HepG2 (cell line): ENCODE results near the gene SERINC5. TPM values are rescaled to one million over a fixed set of nuclear protein-coding genes. Genes with fewer than 3 reads are reported as not detected.
"Not testable (repeated sequence)": the region's sequence is repeated elsewhere in the genome, so short reads cannot be mapped to it uniquely, and the experiment has no call there.

Experiments
- ATAC-seq: fragments of 200-7000 bp; cut with Tn5 transposase; 3 replicates; pipeline ENCODE4 v1.9.1; 2020; ENCODE audit warnings: mild to moderate bottlenecking, moderate library complexity
- BruUV-seq: library from RNA; stranded (reverse); fragments of 400-500 nt; replicated peaks from 2 replicates; lab custom pipeline; 2021; lab: Mats Ljungman, UMichigan
- CTCF ChIA-PET: fragments of 300-600 bp; formaldehyde crosslinking; extraction: SDS; loops from one replicate; lab custom pipeline; 2021; ENCODE audit warnings: low total read pairs, inconsistent platforms, low intra/inter-chr PET ratio; lab: Yijun Ruan, JAX
- POLR2A ChIA-PET: fragments of 350-600 bp; sonication (Branson Sonifier 250); formaldehyde crosslinking; loops from one replicate; lab custom pipeline; 2020; ENCODE audit warnings: antibody characterized with exemption, inconsistent platforms; lab: Yijun Ruan, JAX
- DNase-seq: peaks from one replicate; pipeline ENCODE4 v3.0.0-alpha.2; 2015; ENCODE audit warnings: low spot score
- FAIRE-seq: peaks from 3 replicates; lab custom pipeline; 2011; peaks lifted over from hg19 to GRCh38; lab: Jason Lieb, UNC
- H2AFZ ChIP-seq: one replicate; pipeline ENCODE4 v1.6.1; 2011; ENCODE audit warnings: low read length, inconsistent platforms
- H3K27ac ChIP-seq: fragments of 300-600 bp; 3 replicates; pipeline ENCODE4 v1.8.0; 2011; ENCODE audit warnings: mixed run types, mild to moderate bottlenecking, mixed read lengths, low read length, inconsistent platforms; ENCODE audit not compliant: insufficient read depth; ENCODE audit errors: extremely low read length
- H3K27me3 ChIP-seq, 2 experiments: fragments of 200-600 bp in 1 of 2; 2 replicates in 1 of 2; 3 replicates in 1 of 2; pipeline versions ENCODE4 v1.6.0 to v1.8.0; 2011; ENCODE audit warnings: low read length in 2 of 2, mild to moderate bottlenecking in 2 of 2, moderate library complexity in 2 of 2, inconsistent platforms in 1 of 2; ENCODE audit not compliant: insufficient read depth in 2 of 2, control insufficient read depth in 1 of 2
- H3K36me3 ChIP-seq, 2 experiments: fragments of 200-600 bp in 1 of 2; replicated peaks in 1 of 2; 2 replicates in 1 of 2; 3 replicates in 1 of 2; pipeline versions ENCODE4 v1.5.1 to v1.8.0; 2011; ENCODE audit warnings: low read length in 2 of 2, inconsistent platforms in 1 of 2; ENCODE audit not compliant: insufficient read depth in 2 of 2, control insufficient read depth in 1 of 2
- H3K4me1 ChIP-seq: 2 replicates; pipeline ENCODE4 v1.5.1; 2012; ENCODE audit warnings: low read length, inconsistent platforms; ENCODE audit not compliant: insufficient read depth
- H3K4me2 ChIP-seq: 2 replicates; pipeline ENCODE4 v1.6.0; 2011; ENCODE audit warnings: low read depth, low read length, inconsistent platforms
- H3K4me3 ChIP-seq, 3 experiments: fragments of 200-600 bp in 1 of 3; sonication (generic), shearing (Covaris generic) in 1 of 3; replicated peaks in 1 of 3; 2 replicates each; pipeline ENCODE4 v1.5.1; 2011 to 2016; ENCODE audit warnings: low read length in 3 of 3, inconsistent platforms in 2 of 3, low read depth in 2 of 3, mild to moderate bottlenecking in 2 of 3, control low read depth in 1 of 3, mixed read lengths in 1 of 3; ENCODE audit not compliant: insufficient read depth in 1 of 3
- H3K79me2 ChIP-seq: one replicate; pipeline ENCODE4 v1.6.1; 2011; ENCODE audit warnings: low read length, inconsistent platforms; ENCODE audit not compliant: insufficient read depth
- H3K9ac ChIP-seq: 2 replicates; pipeline ENCODE4 v1.6.0; 2011; ENCODE audit warnings: mild to moderate bottlenecking, low read depth, low read length, inconsistent platforms; ENCODE audit not compliant: insufficient read depth
- H3K9me3 ChIP-seq: 2 replicates; pipeline ENCODE4 v1.5.1; 2012; ENCODE audit warnings: mild to moderate bottlenecking, low read length
- H4K20me1 ChIP-seq: 2 replicates; pipeline ENCODE4 v1.6.0; 2011; ENCODE audit warnings: inconsistent platforms, mild to moderate bottlenecking, low read length, moderate library complexity; ENCODE audit not compliant: insufficient read depth
- HDAC2 ChIP-seq: sonication (generic); formaldehyde crosslinking; IDR thresholded peaks from 2 replicates; pipeline ENCODE4 v1.4.0; 2020; ENCODE audit warnings: missing genetic modification reagents
- POGZ ChIP-seq: sonication (generic); formaldehyde crosslinking; IDR thresholded peaks from 2 replicates; pipeline ENCODE4 v1.4.0; 2020; ENCODE audit warnings: mild to moderate bottlenecking, missing genetic modification reagents
- SOX13 ChIP-seq, 3 experiments: fragments of 450-650 bp in 1 of 3; sonication (generic) in 1 of 3; formaldehyde crosslinking in 1 of 3; IDR thresholded peaks in 2 of 3; conservative IDR thresholded peaks in 1 of 3; 2 replicates each; pipeline versions ENCODE4 v1.5.0 to v1.6.1; 2016 to 2020; ENCODE audit warnings: antibody characterized with exemption in 1 of 3, mild to moderate bottlenecking in 1 of 3, missing compliant biosample characterization in 1 of 3, missing genetic modification reagents in 1 of 3, moderate library complexity in 1 of 3
- ZNF180 ChIP-seq: sonication (generic); formaldehyde crosslinking; IDR thresholded peaks from 2 replicates; pipeline ENCODE4 v1.4.0; 2020; ENCODE audit warnings: low read depth, missing genetic modification reagents, borderline replicate concordance
- ZNF234 ChIP-seq: sonication (generic); formaldehyde crosslinking; conservative IDR thresholded peaks from 2 replicates; pipeline ENCODE4 v1.5.1; 2020; ENCODE audit warnings: mild to moderate bottlenecking, missing genetic modification reagents
- ZNF3 ChIP-seq: IDR thresholded peaks from 2 replicates; pipeline ENCODE4 v1.7.0; 2017; ENCODE audit warnings: inconsistent platforms
- ZNF678 ChIP-seq: sonication (generic); formaldehyde crosslinking; IDR thresholded peaks from 2 replicates; pipeline ENCODE4 v1.4.0; 2020; ENCODE audit warnings: mild to moderate bottlenecking, missing genetic modification reagents
- WGBS: methylation state at CpG from one replicate; pipeline ENCODE4 v1.1.6; 2017; ENCODE audit warnings: low lambda C conversion rate; 5-methylcytosine and 5-hydroxymethylcytosine counted together
- in situ Hi-C: cut with HindIII; loops from 2 replicates; pipeline ENCODE4 v1.10.0; 2017; ENCODE audit warnings: low pct_unique_long_range_greater_than_20kb; ENCODE audit not compliant: extremely low pct_ligation_motif_present
- intact Hi-C: fragments of 100-400 bp; cut with micrococcal nuclease; formaldehyde crosslinking; loops from one replicate; pipeline ENCODE4 v1.10.0; 2022; ENCODE audit not compliant: unreplicated experiment
- polyA plus RNA-seq, 8 experiments: library from polyadenylated mRNA; depleted of rRNA in 3 of 8; stranded (reverse) in 7 of 8; unstranded in 1 of 8; fragments of >200 nt; fragmentation: Illumina TruSeq in 4 of 8; extraction: Trizol in 4 of 8; gene quantifications; 2 replicates each; pipeline versions ENCODE4 v1.2.1 to v1.2.3, GENCODE V29; 2011 to 2016; ENCODE audit warnings: low read depth in 4 of 8, missing spikeins in 1 of 8, mixed read lengths in 1 of 8; ENCODE audit not compliant: insufficient read depth in 1 of 8
- total RNA-seq, 5 experiments: library from RNA; depleted of rRNA; stranded (reverse); fragments of >200 nt; fragmentation: Illumina TruSeq; extraction: Trizol; gene quantifications; 2 replicates each; pipeline ENCODE4 v1.2.3, GENCODE V29; 2016; ENCODE audit warnings: low read depth in 1 of 5
- TF ChIP-seq, protein P1 (sequence below), 2 experiments: sonication (generic) in 1 of 2; formaldehyde crosslinking in 1 of 2; IDR thresholded peaks; 2 replicates each; pipeline versions ENCODE4 v1.4.0 to v1.6.1; 2016 to 2020; ENCODE audit warnings: borderline replicate concordance in 1 of 2, low read depth in 1 of 2, mild to moderate bottlenecking in 1 of 2, missing genetic modification reagents in 1 of 2
- TF ChIP-seq, protein P2 (sequence below): IDR thresholded peaks from 2 replicates; pipeline ENCODE4 v1.4.0; 2020; ENCODE audit warnings: mild to moderate bottlenecking, missing genetic modification reagents

The SERINC5 gene
- total and polyA plus RNA-seq, 2 of the 13 experiments (the other 11 are each of a cell fraction or from before 2014, with no cell fraction given): 17.3 to 22.8 TPM

DNA sequence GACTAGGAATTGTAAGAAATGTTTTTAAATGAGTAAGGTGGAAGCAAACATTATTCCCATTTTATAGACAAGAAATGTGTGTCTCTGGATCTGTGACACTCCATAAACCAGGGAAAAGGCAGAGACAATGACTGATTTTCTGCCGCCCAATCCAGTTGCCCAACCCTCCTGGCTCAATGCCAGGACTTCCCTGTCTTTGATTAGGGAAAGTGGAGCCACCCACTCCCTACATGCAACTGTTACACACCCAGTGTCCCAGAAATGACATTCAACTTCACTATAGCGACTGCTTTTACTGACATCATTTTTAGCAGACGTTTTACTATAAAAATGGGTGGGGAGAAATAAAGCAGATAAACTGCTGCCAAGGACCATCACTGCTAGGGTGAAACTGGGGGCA lies 141.0 kb downstream of the SERINC5 start:
- Histone ChIP-seq H4K20me1 (no peaks in the 10 kb centered on the region), H3K4me3 (no peak overlapping the region), H3K4me1 (peaks cover 25% of the 10 kb centered on the region), H3K36me3 (no peaks in the 10 kb centered on the region), H3K27me3 (no peaks in the 10 kb centered on the region), H3K79me2 (no peaks in the 10 kb centered on the region), H2AFZ (no peak overlapping the region), H3K27ac (no peak overlapping the region), H3K9me3 (no peaks in the 10 kb centered on the region), H3K4me2 (no peak overlapping the region), H3K9ac (no peak overlapping the region)
- ATAC-seq (no peak), DNase-seq (no peak), FAIRE-seq (no peak)
- no TSS peak for BruUV-seq
- intact Hi-C loops: no loop called here
- in situ Hi-C loops: no loop called here
- TF ChIP-seq ZNF678: no peak
- no peak for TF ChIP-seq ZNF180
- no peak for TF ChIP-seq POGZ
- no peak for TF ChIP-seq ZNF3 (CRISPR knock-in tag)
- no peak for TF ChIP-seq ZNF234 (CRISPR knock-in tag)
- CTCF ChIA-PET: no interaction called here
- POLR2A ChIA-PET: no interaction called here
- 80% methylated on average over 3 of the region's 3 CpGs for WGBS

DNA sequence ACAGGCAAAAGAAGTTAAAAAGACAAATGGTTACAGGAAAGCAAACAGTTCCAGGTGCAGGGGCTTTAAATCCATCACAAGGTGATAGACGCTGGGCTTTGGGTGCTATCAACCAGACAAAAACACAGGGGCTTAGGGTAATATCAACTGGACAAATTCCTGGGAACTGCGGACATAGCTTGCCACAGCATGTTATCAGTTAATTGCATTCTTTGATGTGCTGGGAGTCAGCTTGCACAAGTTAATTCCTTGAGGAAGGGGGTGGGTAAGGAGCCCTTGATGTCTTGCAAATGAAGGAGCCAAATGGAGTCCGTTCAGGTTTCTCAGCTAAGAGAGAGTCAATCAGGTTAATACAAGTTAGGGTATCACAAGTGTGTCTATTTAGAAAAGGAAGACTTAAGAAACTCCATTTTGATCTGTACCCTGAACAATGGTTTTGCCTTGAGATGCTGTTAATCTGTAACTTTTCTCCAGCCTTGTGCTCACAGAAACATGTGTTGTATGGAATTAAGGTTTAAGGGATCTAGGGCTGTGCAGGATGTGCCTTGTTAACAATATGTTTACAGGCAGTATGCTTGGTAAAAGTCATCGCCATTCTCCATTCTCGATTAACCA lies 144.4 kb downstream of the SERINC5 start:
- Histone ChIP-seq H3K4me2 (peak overlapping the region; percentile 29; the same call in 1 of the 2 replicates), H3K4me1 (peaks cover 35% of the 10 kb centered on the region)
- H3K27ac ChIP-seq; H3K27me3 ChIP-seq; intact Hi-C loops; FAIRE-seq; H3K4me3 ChIP-seq; H2AFZ ChIP-seq; H3K9me3 ChIP-seq; BruUV-seq; H4K20me1 ChIP-seq; CTCF ChIA-PET; POLR2A ChIA-PET; H3K79me2 ChIP-seq; H3K36me3 ChIP-seq; in situ Hi-C loops; H3K9ac ChIP-seq; TF ChIP-seq SOX13 (IDR thresholded peaks at IDR 0.05): not testable (repeated sequence)
- peak; percentile 52 for ATAC-seq
- WGBS: 13% methylated on average over 4 of the region's 5 CpGs
- peak; percentile 23 for DNase-seq
- TF ChIP-seq SOX13 (CRISPR knock-in tag; conservative IDR thresholded peaks at IDR 0.05 in 1 of 2, IDR thresholded peaks at IDR 0.05 in 1 of 2) (peak in 1 of 2 experiments; percentile 65; a peak in 2 of 4 replicates), HDAC2 (CRISPR knock-in tag) (0 out of 2 replicates have a peak, but pooled peaks have one; percentile 46)
- TF ChIP-seq, protein P1, sequence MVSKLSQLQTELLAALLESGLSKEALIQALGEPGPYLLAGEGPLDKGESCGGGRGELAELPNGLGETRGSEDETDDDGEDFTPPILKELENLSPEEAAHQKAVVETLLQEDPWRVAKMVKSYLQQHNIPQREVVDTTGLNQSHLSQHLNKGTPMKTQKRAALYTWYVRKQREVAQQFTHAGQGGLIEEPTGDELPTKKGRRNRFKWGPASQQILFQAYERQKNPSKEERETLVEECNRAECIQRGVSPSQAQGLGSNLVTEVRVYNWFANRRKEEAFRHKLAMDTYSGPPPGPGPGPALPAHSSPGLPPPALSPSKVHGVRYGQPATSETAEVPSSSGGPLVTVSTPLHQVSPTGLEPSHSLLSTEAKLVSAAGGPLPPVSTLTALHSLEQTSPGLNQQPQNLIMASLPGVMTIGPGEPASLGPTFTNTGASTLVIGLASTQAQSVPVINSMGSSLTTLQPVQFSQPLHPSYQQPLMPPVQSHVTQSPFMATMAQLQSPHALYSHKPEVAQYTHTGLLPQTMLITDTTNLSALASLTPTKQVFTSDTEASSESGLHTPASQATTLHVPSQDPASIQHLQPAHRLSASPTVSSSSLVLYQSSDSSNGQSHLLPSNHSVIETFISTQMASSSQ (IDR thresholded peaks at IDR 0.05; ENCODE audit: low read depth): not testable (repeated sequence)
- TF ChIP-seq, protein P1 (CRISPR knock-in tag; IDR thresholded peaks at IDR 0.05; ENCODE audit: borderline replicate concordance): peak; percentile 31; the same call in 1 of the 2 replicates
- TF ChIP-seq, protein P2, sequence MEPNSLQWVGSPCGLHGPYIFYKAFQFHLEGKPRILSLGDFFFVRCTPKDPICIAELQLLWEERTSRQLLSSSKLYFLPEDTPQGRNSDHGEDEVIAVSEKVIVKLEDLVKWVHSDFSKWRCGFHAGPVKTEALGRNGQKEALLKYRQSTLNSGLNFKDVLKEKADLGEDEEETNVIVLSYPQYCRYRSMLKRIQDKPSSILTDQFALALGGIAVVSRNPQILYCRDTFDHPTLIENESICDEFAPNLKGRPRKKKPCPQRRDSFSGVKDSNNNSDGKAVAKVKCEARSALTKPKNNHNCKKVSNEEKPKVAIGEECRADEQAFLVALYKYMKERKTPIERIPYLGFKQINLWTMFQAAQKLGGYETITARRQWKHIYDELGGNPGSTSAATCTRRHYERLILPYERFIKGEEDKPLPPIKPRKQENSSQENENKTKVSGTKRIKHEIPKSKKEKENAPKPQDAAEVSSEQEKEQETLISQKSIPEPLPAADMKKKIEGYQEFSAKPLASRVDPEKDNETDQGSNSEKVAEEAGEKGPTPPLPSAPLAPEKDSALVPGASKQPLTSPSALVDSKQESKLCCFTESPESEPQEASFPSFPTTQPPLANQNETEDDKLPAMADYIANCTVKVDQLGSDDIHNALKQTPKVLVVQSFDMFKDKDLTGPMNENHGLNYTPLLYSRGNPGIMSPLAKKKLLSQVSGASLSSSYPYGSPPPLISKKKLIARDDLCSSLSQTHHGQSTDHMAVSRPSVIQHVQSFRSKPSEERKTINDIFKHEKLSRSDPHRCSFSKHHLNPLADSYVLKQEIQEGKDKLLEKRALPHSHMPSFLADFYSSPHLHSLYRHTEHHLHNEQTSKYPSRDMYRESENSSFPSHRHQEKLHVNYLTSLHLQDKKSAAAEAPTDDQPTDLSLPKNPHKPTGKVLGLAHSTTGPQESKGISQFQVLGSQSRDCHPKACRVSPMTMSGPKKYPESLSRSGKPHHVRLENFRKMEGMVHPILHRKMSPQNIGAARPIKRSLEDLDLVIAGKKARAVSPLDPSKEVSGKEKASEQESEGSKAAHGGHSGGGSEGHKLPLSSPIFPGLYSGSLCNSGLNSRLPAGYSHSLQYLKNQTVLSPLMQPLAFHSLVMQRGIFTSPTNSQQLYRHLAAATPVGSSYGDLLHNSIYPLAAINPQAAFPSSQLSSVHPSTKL (CRISPR knock-in tag): 0 out of 2 replicates have a peak, but pooled peaks have one; percentile 12
